GM10248 (cell line): ENCODE results near the gene RNF25.

Experiments
- CTCF ChIA-PET: fragments of 300-600 bp; sonication (Branson Sonifier 250); formaldehyde crosslinking; extraction: SDS; loops from one replicate; lab custom pipeline; 2021; ENCODE audit warnings: antibody characterized with exemption; lab: Yijun Ruan, JAX
- POLR2A ChIA-PET: fragments of 350-650 bp; sonication (Branson Sonifier 250); formaldehyde crosslinking; extraction: SDS; loops from one replicate; lab custom pipeline; 2020; ENCODE audit warnings: antibody characterized with exemption; lab: Yijun Ruan, JAX
- DNase-seq: peaks from one replicate; pipeline ENCODE4 v3.0.0; 2012; ENCODE audit errors: extremely low spot score
- CTCF ChIP-seq: IDR thresholded peaks from 2 replicates; pipeline ENCODE4 v1.5.1; 2012; ENCODE audit warnings: mild to moderate bottlenecking, low read depth; ENCODE audit errors: extremely low read depth, missing control alignments, control extremely low read depth

Gene RNF25

GRCh38 chr2:218642786-218643185 lies 29.0 kb downstream of the RNF25 start:
- no peak for DNase-seq
- no peak for TF ChIP-seq CTCF
- POLR2A ChIA-PET = no interaction called here
- CTCF ChIA-PET = interaction anchor here (1.4 to 3.3 kb wide), 2 partner anchors 205 kb away, joined by 3 to 7 read pairs; no protein-coding TSS in a partner anchor

- no peak for DNase-seq
- no peak for TF ChIP-seq CTCF
- CTCF ChIA-PET = interaction anchor here (1.4 to 3.3 kb wide), 2 partner anchors 205 to 206 kb away, joined by 3 to 7 read pairs; no protein-coding TSS in a partner anchor
- POLR2A ChIA-PET = interaction anchor here (0.6 kb wide), 1 partner anchor 172 kb away, joined by 5 read pairs; no protein-coding TSS in a partner anchor
Observed at GRCh38 chr2:218642121-218642656, 29.6 kb downstream of the RNF25 start.

GRCh38 chr2:218638372-218638771 lies 33.4 kb downstream of the RNF25 start:
- DNase-seq = no peak
- ChIA-PET CTCF (no interaction called here), POLR2A (no interaction called here)
- TF ChIP-seq CTCF = no peak

GRCh38 chr2:218635719-218636118 lies 36.1 kb downstream of the RNF25 start:
- DNase-seq = no peak
- no peak for TF ChIP-seq CTCF
- POLR2A ChIA-PET = interaction anchor here (1.2 kb wide), 1 partner anchor 13 kb away, joined by 3 read pairs; no protein-coding TSS in a partner anchor
- CTCF ChIA-PET = interaction anchor here (0.7 to 1.3 kb wide), 2 partner anchors 13 to 23 kb away, joined by 3 read pairs; no protein-coding TSS in a partner anchor

- ChIA-PET CTCF (interaction anchor here (1.3 to 2.6 kb wide), 2 partner anchors 16 kb away, joined by 3 to 6 read pairs; no protein-coding TSS in a partner anchor), POLR2A (no interaction called here)
- no peak for DNase-seq
- no peak for TF ChIP-seq CTCF
Observed at GRCh38 chr2:218631837-218632236, 40.0 kb downstream of the RNF25 start.

GRCh38 chr2:218627939-218628338 lies 43.9 kb downstream of the RNF25 start:
- no peak for TF ChIP-seq CTCF
- ChIA-PET POLR2A (no interaction called here), CTCF (interaction anchor here (0.8 to 1.5 kb wide), 7 partner anchors 9 to 271 kb away, joined by 3 to 8 read pairs (median 4); partner anchors contain the start of gene CATIP)
- no peak for DNase-seq
